HCT116 (cell line): ENCODE results near the gene TEN1. TPM values are rescaled to one million over a fixed set of nuclear protein-coding genes. Genes with fewer than 3 reads are reported as not detected.

Experiments
- ATAC-seq: fragments of 200-7000 bp; cut with Tn5 transposase; 2 replicates; pipeline ENCODE4 v1.9.1; 2020; ENCODE audit warnings: mild to moderate bottlenecking, moderate library complexity
- BruUV-seq: library from RNA; stranded (reverse); fragments of 400-500 nt; replicated peaks from 2 replicates; lab custom pipeline; 2021; lab: Mats Ljungman, UMichigan
- CTCF ChIA-PET: fragments of 300-600 bp; sonication (Branson Sonifier 250); formaldehyde crosslinking; loops from one replicate; lab custom pipeline; 2021; ENCODE audit warnings: antibody characterized with exemption; lab: Charles Lee
- POLR2A ChIA-PET: fragments of 300-600, 350-600 bp; sonication (Branson Sonifier 250); formaldehyde crosslinking; loops from one replicate; lab custom pipeline; 2021; ENCODE audit warnings: antibody characterized with exemption; lab: Charles Lee
- RAD21 ChIA-PET, 2 experiments: fragments of 300-600 bp; sonication (Branson Sonifier 250); formaldehyde crosslinking; loops; one replicate each; lab custom pipeline; 2023; ENCODE audit warnings: low total read pairs in 2 of 2; ENCODE audit not compliant: uncharacterized antibody in 2 of 2, unreplicated experiment in 2 of 2, low non-redundant PET in 1 of 2; lab: Charles Lee
- DNase-seq: peaks from one replicate; pipeline ENCODE4 v3.0.0-alpha.2; 2010; ENCODE audit warnings: low read depth, low spot score
- H2AFZ ChIP-seq: fragments of 200-600 bp; shearing (Covaris generic), sonication (generic); 2 replicates; pipeline ENCODE4 v1.6.1; 2017; ENCODE audit warnings: low read depth, mixed run types, mixed read lengths, antibody characterized with exemption, low read length; ENCODE audit not compliant: poor library complexity, severe bottlenecking
- H3K27ac ChIP-seq: 2 replicates; pipeline ENCODE4 v1.5.1; 2012; ENCODE audit warnings: low read depth, low read length
- H3K27me3 ChIP-seq: fragments of 200-600 bp; sonication (generic); 2 replicates; pipeline ENCODE4 v1.6.1; 2016; ENCODE audit warnings: mixed run types, low read length, mixed read lengths; ENCODE audit not compliant: insufficient read depth
- H3K36me3 ChIP-seq, 2 experiments: fragments of 200-500 bp in 1 of 2; fragments of 200-600 bp in 1 of 2; sonication (Bioruptor generic) in 1 of 2; sonication (generic) in 1 of 2; 2 replicates each; pipeline versions ENCODE4 v1.5.1 to v1.6.1; 2014 to 2016; ENCODE audit warnings: low read length in 2 of 2, inconsistent platforms in 1 of 2, mixed read lengths in 1 of 2, mixed run types in 1 of 2; ENCODE audit not compliant: insufficient read depth in 2 of 2, control insufficient read depth in 1 of 2
- H3K4me1 ChIP-seq, 2 experiments: fragments of 200-600 bp in 1 of 2; sonication (generic) in 1 of 2; 2 replicates each; pipeline versions ENCODE4 v1.5.1 to v1.6.1; 2012 to 2017; ENCODE audit warnings: low read length in 2 of 2, inconsistent platforms in 1 of 2, mild to moderate bottlenecking in 1 of 2, mixed read lengths in 1 of 2, mixed run types in 1 of 2, moderate library complexity in 1 of 2; ENCODE audit not compliant: insufficient read depth in 2 of 2, control insufficient read depth in 1 of 2
- H3K4me2 ChIP-seq: fragments of 200-600 bp; sonication (generic); 2 replicates; pipeline ENCODE4 v1.6.1; 2017; ENCODE audit warnings: mixed run types, low read length, mixed read lengths
- H3K4me3 ChIP-seq, 2 experiments: fragments of 200-600 bp in 1 of 2; sonication (generic) in 1 of 2; replicated peaks in 1 of 2; 2 replicates each; pipeline ENCODE4 v1.5.1; 2011 to 2016; ENCODE audit warnings: low read length in 2 of 2, control low read depth in 1 of 2, low read depth in 1 of 2, mild to moderate bottlenecking in 1 of 2, mixed read lengths in 1 of 2, mixed run types in 1 of 2
- H3K79me2 ChIP-seq: fragments of 200-600 bp; sonication (generic); 2 replicates; pipeline ENCODE4 v1.6.1; 2017; ENCODE audit warnings: mild to moderate bottlenecking, mixed run types, low read length, moderate library complexity, mixed read lengths; ENCODE audit not compliant: insufficient read depth
- H3K9ac ChIP-seq: fragments of 200-600 bp; sonication (generic); 2 replicates; pipeline ENCODE4 v1.6.1; 2016; ENCODE audit warnings: low read length, mixed read lengths
- H3K9me2 ChIP-seq: fragments of 200-600 bp; sonication (generic), shearing (Covaris generic); 2 replicates; pipeline ENCODE4 v1.6.1; 2017; ENCODE audit warnings: mixed run types, mild to moderate bottlenecking, moderate library complexity; ENCODE audit not compliant: insufficient read depth
- H3K9me3 ChIP-seq, 2 experiments: fragments of 200-500 bp in 1 of 2; fragments of 200-600 bp in 1 of 2; sonication (Bioruptor generic) in 1 of 2; sonication (generic) in 1 of 2; 2 replicates each; pipeline ENCODE4 v1.6.1; 2014 to 2017; ENCODE audit warnings: low read length in 2 of 2, mixed read lengths in 2 of 2, inconsistent platforms in 1 of 2, low read depth in 1 of 2, mild to moderate bottlenecking in 1 of 2, mixed run types in 1 of 2, moderate library complexity in 1 of 2; ENCODE audit not compliant: control insufficient read depth in 1 of 2, insufficient read depth in 1 of 2
- H4K20me1 ChIP-seq: fragments of 200-600 bp; sonication (generic), shearing (Covaris generic); 2 replicates; pipeline ENCODE4 v1.6.1; 2017; ENCODE audit warnings: mixed run types, mild to moderate bottlenecking, moderate library complexity; ENCODE audit not compliant: insufficient read depth
- CBX3 ChIP-seq: IDR thresholded peaks from 2 replicates; pipeline ENCODE4 v1.6.1; 2012; ENCODE audit warnings: low read depth
- ELF1 ChIP-seq: IDR thresholded peaks from 2 replicates; pipeline ENCODE4 v1.6.1; 2012; ENCODE audit warnings: low read depth, borderline replicate concordance
- EZH2 ChIP-seq: fragments of 200-600 bp; sonication (generic); IDR thresholded peaks from 2 replicates; pipeline ENCODE4 v1.6.1; 2017; ENCODE audit warnings: antibody characterized with exemption, mixed run types
- JUND ChIP-seq: IDR thresholded peaks from 2 replicates; pipeline ENCODE4 v1.6.1; 2012
- POLR2AphosphoS5 ChIP-seq: IDR thresholded peaks from 2 replicates; pipeline ENCODE4 v1.6.1; 2011; ENCODE audit warnings: mild to moderate bottlenecking, low read depth, low read length, moderate library complexity
- RAD21 ChIP-seq: IDR thresholded peaks from 2 replicates; pipeline ENCODE4 v1.6.1; 2012; ENCODE audit warnings: low read depth, mild to moderate bottlenecking
- SIN3A ChIP-seq: IDR thresholded peaks from 2 replicates; pipeline ENCODE4 v1.6.1; 2012; ENCODE audit warnings: low read depth
- SP1 ChIP-seq: IDR thresholded peaks from 2 replicates; pipeline ENCODE4 v1.6.1; 2012; ENCODE audit warnings: low read depth
- YY1 ChIP-seq: IDR thresholded peaks from 2 replicates; pipeline ENCODE4 v1.6.1; 2011; ENCODE audit warnings: low read length, low read depth, moderate library complexity, mild to moderate bottlenecking; ENCODE audit not compliant: insufficient replicate concordance; ENCODE audit errors: extremely low read depth
- intact Hi-C: fragments of 100-400 bp; cut with micrococcal nuclease; formaldehyde crosslinking; loops from 2 replicates; pipeline ENCODE4 v1.10.0; 2022
- total RNA-seq: library from RNA; stranded (reverse); gene quantifications from one replicate; pipeline ENCODE4 v1.2.1, GENCODE V29; 2021; ENCODE audit not compliant: unreplicated experiment
- TF ChIP-seq, protein P1 (sequence below): IDR thresholded peaks from 2 replicates; pipeline ENCODE4 v1.6.1; 2012
- TF ChIP-seq, protein P2 (sequence below), 3 experiments: fragments of 200-600 bp in 1 of 3; sonication (generic) in 1 of 3; IDR thresholded peaks in 2 of 3; conservative IDR thresholded peaks in 1 of 3; 2 replicates each; pipeline ENCODE4 v1.5.1; 2012 to 2017; ENCODE audit warnings: low read depth in 2 of 3, low read length in 2 of 3, antibody characterized with exemption in 1 of 3, borderline replicate concordance in 1 of 3, control low read depth in 1 of 3, mild to moderate bottlenecking in 1 of 3, mixed read lengths in 1 of 3, mixed run types in 1 of 3, moderate library complexity in 1 of 3; ENCODE audit not compliant: insufficient read depth in 1 of 3

Gene TEN1
- total RNA-seq, 1 experiment from 2014 or later, result 18.5 TPM

- Histone ChIP-seq H3K27ac (no peak overlapping the region), H3K4me1 (no peaks in the 10 kb centered on the region), H2AFZ (no peak overlapping the region), H3K9me2 (no peaks in the 10 kb centered on the region), H3K36me3 (no peaks in the 10 kb centered on the region), H4K20me1 (no peaks in the 10 kb centered on the region), H3K79me2 (no peaks in the 10 kb centered on the region), H3K4me3 (no peak overlapping the region), H3K9ac (no peak overlapping the region), H3K9me3 (no peaks in the 10 kb centered on the region), H3K4me2 (no peak overlapping the region), H3K27me3 (no peaks in the 10 kb centered on the region)
- BruUV-seq, result no TSS peak
- CTCF ChIA-PET, result no interaction called here
- RAD21 ChIA-PET, result no interaction called here
- ATAC-seq (no peak), DNase-seq (no peak)
- intact Hi-C loops, result no loop called here
- POLR2A ChIA-PET, result interaction anchor here (1.4 kb wide), 1 partner anchor 29 kb away, joined by 6 read pairs; the partner anchor contains the start of gene MRPL38
- TF ChIP-seq SP1 (no peak), YY1 (no peak), POLR2AphosphoS5 (no peak), RAD21 (no peak), JUND (no peak), SIN3A (no peak), CBX3 (no peak), ELF1 (no peak), EZH2 (no peak)
- TF ChIP-seq, protein P1, sequence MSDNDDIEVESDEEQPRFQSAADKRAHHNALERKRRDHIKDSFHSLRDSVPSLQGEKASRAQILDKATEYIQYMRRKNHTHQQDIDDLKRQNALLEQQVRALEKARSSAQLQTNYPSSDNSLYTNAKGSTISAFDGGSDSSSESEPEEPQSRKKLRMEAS, result no peak
- TF ChIP-seq, protein P2, sequence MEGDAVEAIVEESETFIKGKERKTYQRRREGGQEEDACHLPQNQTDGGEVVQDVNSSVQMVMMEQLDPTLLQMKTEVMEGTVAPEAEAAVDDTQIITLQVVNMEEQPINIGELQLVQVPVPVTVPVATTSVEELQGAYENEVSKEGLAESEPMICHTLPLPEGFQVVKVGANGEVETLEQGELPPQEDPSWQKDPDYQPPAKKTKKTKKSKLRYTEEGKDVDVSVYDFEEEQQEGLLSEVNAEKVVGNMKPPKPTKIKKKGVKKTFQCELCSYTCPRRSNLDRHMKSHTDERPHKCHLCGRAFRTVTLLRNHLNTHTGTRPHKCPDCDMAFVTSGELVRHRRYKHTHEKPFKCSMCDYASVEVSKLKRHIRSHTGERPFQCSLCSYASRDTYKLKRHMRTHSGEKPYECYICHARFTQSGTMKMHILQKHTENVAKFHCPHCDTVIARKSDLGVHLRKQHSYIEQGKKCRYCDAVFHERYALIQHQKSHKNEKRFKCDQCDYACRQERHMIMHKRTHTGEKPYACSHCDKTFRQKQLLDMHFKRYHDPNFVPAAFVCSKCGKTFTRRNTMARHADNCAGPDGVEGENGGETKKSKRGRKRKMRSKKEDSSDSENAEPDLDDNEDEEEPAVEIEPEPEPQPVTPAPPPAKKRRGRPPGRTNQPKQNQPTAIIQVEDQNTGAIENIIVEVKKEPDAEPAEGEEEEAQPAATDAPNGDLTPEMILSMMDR (IDR thresholded peaks at IDR 0.05 in 2 of 3, conservative IDR thresholded peaks at IDR 0.05 in 1 of 3; ENCODE audit: borderline replicate concordance in 1 of 3, insufficient read depth in 1 of 3, low read depth in 2 of 3, low read length in 2 of 3), result no peak
Measured at GRCh38 chr17:75933808-75934207, 45.2 kb upstream of the TEN1 start.
